ENCODE results near the gene WSCD1. TPM values are rescaled to one million over a fixed set of nuclear protein-coding genes. Genes with fewer than 3 reads are reported as not detected.

The WSCD1 gene
- total and polyA plus RNA-seq, 2 donors (not counting 1 experiment from before 2014, with no cell fraction given) = not detected

DNA sequence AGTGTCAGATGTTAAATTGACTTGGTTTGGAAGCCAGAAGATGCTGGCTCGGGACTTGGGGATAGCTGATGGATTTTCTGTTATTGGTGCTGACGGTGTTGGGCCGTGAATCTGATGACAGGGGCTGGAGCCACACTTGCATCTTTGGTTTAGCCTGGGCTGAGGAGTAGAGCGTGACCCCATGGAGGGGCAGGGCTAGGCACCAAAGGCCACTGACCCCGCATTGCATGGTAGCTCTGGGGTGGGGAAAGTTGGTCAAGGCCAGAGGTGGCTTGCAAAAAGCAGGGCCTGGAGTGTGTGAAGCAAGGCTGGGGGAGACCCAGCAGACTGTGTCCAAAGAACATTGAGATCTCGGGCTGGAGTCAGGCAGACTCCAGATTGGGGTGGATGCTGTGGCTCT is 25.3 kb downstream of the WSCD1 start:
- Mint-ChIP-seq H3K27me3 (peaks cover 4% of the 10 kb centered on the region), H3K27ac (no peak overlapping the region), H3K4me3 (no peak overlapping the region), H3K9me3 (ENCODE audit: insufficient read depth) (no peaks in the 10 kb centered on the region), H3K4me1 (no peaks in the 10 kb centered on the region)
- Histone ChIP-seq H3K27me3 (replicated peaks in 1 of 4; ENCODE audit: control extremely low read depth in 1 of 4, control insufficient read depth in 3 of 4, insufficient read depth in 4 of 4, low read length in 3 of 4) (no peaks in the 10 kb centered on the region), H3K9me3 (ENCODE audit: control extremely low read depth in 1 of 3, control insufficient read depth in 2 of 3, insufficient read depth in 1 of 3, low read length in 2 of 3) (no peaks in the 10 kb centered on the region), H3K79me2 (ENCODE audit: control insufficient read depth, insufficient read depth, low read length) (no peaks in the 10 kb centered on the region), H3K4me1 (ENCODE audit: control insufficient read depth in 2 of 2, insufficient read depth in 2 of 2, low read length in 2 of 2) (no peaks in the 10 kb centered on the region), H3K36me3 (replicated peaks in 1 of 2; ENCODE audit: control extremely low read depth in 1 of 2, control insufficient read depth in 1 of 2, extremely low read depth in 1 of 2, insufficient read depth in 2 of 2, low read length in 1 of 2) (no peaks in the 10 kb centered on the region), H3K27ac (ENCODE audit: low read length in 2 of 2) (no peak overlapping the region), H2AFZ (ENCODE audit: insufficient read depth, low read depth, low read length, poor library complexity, severe bottlenecking) (no peak overlapping the region), H3K4me3 (ENCODE audit: control extremely low read depth in 1 of 5, extremely low read depth in 1 of 5, insufficient read depth in 1 of 5, low read depth in 2 of 5, low read length in 4 of 5) (no peak overlapping the region), H3K4me2 (replicated peaks; ENCODE audit: low read depth, low read length, poor library complexity, severe bottlenecking) (no peak overlapping the region), H3K9ac (ENCODE audit: low read length) (no peak overlapping the region), H4K20me1 (ENCODE audit: control insufficient read depth, insufficient read depth, low read length, poor library complexity, severe bottlenecking) (no peaks in the 10 kb centered on the region)
- DNase-seq (no peak), ATAC-seq (ENCODE audit: low read depth) (no peak)
- CTCF ChIA-PET = no interaction called here
- 92% methylated on average over 6 of the region's 6 CpGs for WGBS (ENCODE audit: insufficient coverage)
- TF ChIP-seq EZH2 (IDR thresholded peaks at IDR 0.05; ENCODE audit: borderline replicate concordance, insufficient read depth, low read depth, low read length, poor library complexity, severe bottlenecking) = no peak
- TF ChIP-seq, protein P1, sequence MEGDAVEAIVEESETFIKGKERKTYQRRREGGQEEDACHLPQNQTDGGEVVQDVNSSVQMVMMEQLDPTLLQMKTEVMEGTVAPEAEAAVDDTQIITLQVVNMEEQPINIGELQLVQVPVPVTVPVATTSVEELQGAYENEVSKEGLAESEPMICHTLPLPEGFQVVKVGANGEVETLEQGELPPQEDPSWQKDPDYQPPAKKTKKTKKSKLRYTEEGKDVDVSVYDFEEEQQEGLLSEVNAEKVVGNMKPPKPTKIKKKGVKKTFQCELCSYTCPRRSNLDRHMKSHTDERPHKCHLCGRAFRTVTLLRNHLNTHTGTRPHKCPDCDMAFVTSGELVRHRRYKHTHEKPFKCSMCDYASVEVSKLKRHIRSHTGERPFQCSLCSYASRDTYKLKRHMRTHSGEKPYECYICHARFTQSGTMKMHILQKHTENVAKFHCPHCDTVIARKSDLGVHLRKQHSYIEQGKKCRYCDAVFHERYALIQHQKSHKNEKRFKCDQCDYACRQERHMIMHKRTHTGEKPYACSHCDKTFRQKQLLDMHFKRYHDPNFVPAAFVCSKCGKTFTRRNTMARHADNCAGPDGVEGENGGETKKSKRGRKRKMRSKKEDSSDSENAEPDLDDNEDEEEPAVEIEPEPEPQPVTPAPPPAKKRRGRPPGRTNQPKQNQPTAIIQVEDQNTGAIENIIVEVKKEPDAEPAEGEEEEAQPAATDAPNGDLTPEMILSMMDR (IDR thresholded peaks at IDR 0.05) = no peak
- intact Hi-C loops (cut with micrococcal nuclease) = no loop called here
- POLR2A ChIA-PET = no interaction called here

DNA sequence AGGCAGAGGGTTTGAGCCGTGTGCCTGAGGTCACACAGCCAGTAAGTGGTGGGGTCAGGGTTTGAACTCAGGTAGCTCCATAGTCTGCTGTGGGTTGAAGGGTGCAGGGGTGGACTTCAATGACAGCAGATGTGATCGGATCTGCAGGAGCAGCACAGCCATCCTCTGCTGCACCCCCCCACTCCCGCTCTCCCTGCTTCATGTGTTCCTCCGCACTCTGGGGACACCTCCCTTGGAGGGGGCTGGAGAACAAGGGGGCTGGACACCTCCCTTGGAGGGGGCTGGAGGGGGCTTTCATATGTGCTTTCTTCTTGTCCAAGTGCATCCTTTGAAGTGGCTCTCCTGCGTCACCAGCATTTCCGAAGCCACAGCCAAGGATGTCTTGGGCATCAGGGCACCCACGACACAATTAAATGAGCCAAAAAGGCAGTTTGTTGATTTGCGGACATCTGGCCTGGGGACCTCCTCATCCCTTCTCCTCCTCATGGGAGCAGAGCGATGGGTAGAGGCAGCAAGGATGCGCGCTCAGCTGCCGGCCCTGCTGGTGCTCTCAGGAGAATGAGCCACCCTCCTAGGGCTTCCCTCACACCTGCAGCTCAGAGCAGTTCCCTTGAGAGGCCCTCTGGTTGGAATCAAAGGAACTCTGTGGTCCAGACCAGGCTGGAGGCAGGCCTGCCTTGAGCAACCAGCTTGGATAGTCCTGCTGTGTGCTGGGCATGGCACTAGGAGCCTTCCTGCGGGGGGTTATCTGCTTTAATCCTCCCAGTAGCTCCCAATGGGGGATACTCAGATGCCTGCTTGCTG is 26.2 kb downstream of the WSCD1 start:
- Mint-ChIP-seq H3K27ac (no peak overlapping the region), H3K9me3 (ENCODE audit: insufficient read depth) (no peaks in the 10 kb centered on the region), H3K27me3 (peaks cover 4% of the 10 kb centered on the region), H3K4me3 (no peak overlapping the region), H3K4me1 (no peaks in the 10 kb centered on the region)
- Histone ChIP-seq H3K4me3 (ENCODE audit: control extremely low read depth in 1 of 5, extremely low read depth in 1 of 5, insufficient read depth in 1 of 5, low read depth in 2 of 5, low read length in 4 of 5) (no peak overlapping the region), H3K4me2 (replicated peaks; ENCODE audit: low read depth, low read length, poor library complexity, severe bottlenecking) (no peak overlapping the region), H3K79me2 (ENCODE audit: control insufficient read depth, insufficient read depth, low read length) (no peaks in the 10 kb centered on the region), H3K27me3 (replicated peaks in 1 of 4; ENCODE audit: control extremely low read depth in 1 of 4, control insufficient read depth in 3 of 4, insufficient read depth in 4 of 4, low read length in 3 of 4) (no peaks in the 10 kb centered on the region), H3K9me3 (ENCODE audit: control extremely low read depth in 1 of 3, control insufficient read depth in 2 of 3, insufficient read depth in 1 of 3, low read length in 2 of 3) (no peaks in the 10 kb centered on the region), H3K36me3 (replicated peaks in 1 of 2; ENCODE audit: control extremely low read depth in 1 of 2, control insufficient read depth in 1 of 2, extremely low read depth in 1 of 2, insufficient read depth in 2 of 2, low read length in 1 of 2) (no peaks in the 10 kb centered on the region), H3K9ac (ENCODE audit: low read length) (no peak overlapping the region), H3K4me1 (ENCODE audit: control insufficient read depth in 2 of 2, insufficient read depth in 2 of 2, low read length in 2 of 2) (no peaks in the 10 kb centered on the region), H2AFZ (ENCODE audit: insufficient read depth, low read depth, low read length, poor library complexity, severe bottlenecking) (no peak overlapping the region), H3K27ac (ENCODE audit: low read length in 2 of 2) (no peak overlapping the region), H4K20me1 (ENCODE audit: control insufficient read depth, insufficient read depth, low read length, poor library complexity, severe bottlenecking) (no peaks in the 10 kb centered on the region)
- WGBS (ENCODE audit: insufficient coverage) = 100% methylated on average over 11 of the region's 13 CpGs
- TF ChIP-seq, protein P1 (IDR thresholded peaks at IDR 0.05) = no peak
- TF ChIP-seq EZH2 (IDR thresholded peaks at IDR 0.05; ENCODE audit: borderline replicate concordance, insufficient read depth, low read depth, low read length, poor library complexity, severe bottlenecking) = no peak
- ChIA-PET POLR2A (no interaction called here), CTCF (no interaction called here)
- no peak for DNase-seq
- ATAC-seq (ENCODE audit: low read depth) = no peak
- intact Hi-C loops (cut with micrococcal nuclease) = no loop called here
